Loucy (cell line): Measurements from ENCODE around the gene RAD52.

Source experiments
- H2AFZ ChIP-seq: fragments of 200-600 bp; sonication (generic); 2 replicates; pipeline ENCODE4 v1.6.0; 2016; ENCODE audit warnings: antibody characterized with exemption, mild to moderate bottlenecking, low read length, moderate library complexity
- H3F3A ChIP-seq: fragments of 200-600 bp; 2 replicates; pipeline ENCODE4 v1.6.0; 2016; ENCODE audit warnings: antibody characterized with exemption, low read depth, mild to moderate bottlenecking
- H3K27me3 ChIP-seq: fragments of 200-600 bp; sonication (generic); 2 replicates; pipeline ENCODE4 v1.6.1; 2014; ENCODE audit warnings: low read length, mild to moderate bottlenecking; ENCODE audit not compliant: insufficient read depth, poor library complexity, severe bottlenecking
- H3K36me3 ChIP-seq: fragments of 200-600 bp; sonication (generic); 2 replicates; pipeline ENCODE4 v1.6.1; 2016; ENCODE audit warnings: low read length; ENCODE audit not compliant: insufficient read depth
- H3K4me1 ChIP-seq: fragments of 200-600 bp; sonication (generic); 2 replicates; pipeline ENCODE4 v1.5.1; 2014; ENCODE audit warnings: low read length, mild to moderate bottlenecking; ENCODE audit not compliant: insufficient read depth, poor library complexity, severe bottlenecking
- H3K4me2 ChIP-seq: fragments of 200-600 bp; sonication (generic); 2 replicates; pipeline ENCODE4 v1.6.0; 2014; ENCODE audit warnings: antibody characterized with exemption, low read length, low read depth, mild to moderate bottlenecking; ENCODE audit not compliant: poor library complexity, severe bottlenecking
- H3K4me3 ChIP-seq: fragments of 200-600 bp; sonication (generic); 2 replicates; pipeline ENCODE4 v1.5.1; 2014; ENCODE audit warnings: low read length, mild to moderate bottlenecking, mixed read lengths; ENCODE audit not compliant: poor library complexity, severe bottlenecking
- H3K79me2 ChIP-seq: fragments of 200-600 bp; sonication (generic); 2 replicates; pipeline ENCODE4 v1.6.1; 2014; ENCODE audit warnings: low read length; ENCODE audit not compliant: insufficient read depth
- H3K9ac ChIP-seq: fragments of 200-600 bp; sonication (generic); 2 replicates; pipeline ENCODE4 v1.6.0; 2014; ENCODE audit warnings: mild to moderate bottlenecking, low read depth, low read length, moderate library complexity; ENCODE audit not compliant: poor library complexity, severe bottlenecking
- H3K9me2 ChIP-seq: fragments of 200-600 bp; sonication (generic); replicated peaks from 2 replicates; pipeline ENCODE4 v1.6.1; 2016; ENCODE audit warnings: low read depth, low read length, mixed read lengths
- H3K9me3 ChIP-seq: fragments of 200-600 bp; sonication (generic); 2 replicates; pipeline ENCODE4 v1.6.1; 2014; ENCODE audit warnings: mild to moderate bottlenecking, antibody characterized with exemption, low read length, low read depth; ENCODE audit not compliant: insufficient read depth
- H4K20me1 ChIP-seq: fragments of 200-600 bp; sonication (generic); 2 replicates; pipeline ENCODE4 v1.6.0; 2014; ENCODE audit warnings: antibody characterized with exemption, low read length, mild to moderate bottlenecking; ENCODE audit not compliant: insufficient read depth, poor library complexity, severe bottlenecking
- CTCF ChIP-seq: fragments of 200-600 bp; sonication (generic); conservative IDR thresholded peaks from 2 replicates; pipeline ENCODE4 v1.5.1; 2014; ENCODE audit warnings: mild to moderate bottlenecking, antibody characterized with exemption, low read length
- EZH2phosphoT487 ChIP-seq: fragments of 200-600 bp; IDR thresholded peaks from 2 replicates; pipeline ENCODE4 v1.6.1; 2018; ENCODE audit warnings: antibody characterized with exemption, mild to moderate bottlenecking, moderate library complexity, borderline replicate concordance

The RAD52 gene

DNA sequence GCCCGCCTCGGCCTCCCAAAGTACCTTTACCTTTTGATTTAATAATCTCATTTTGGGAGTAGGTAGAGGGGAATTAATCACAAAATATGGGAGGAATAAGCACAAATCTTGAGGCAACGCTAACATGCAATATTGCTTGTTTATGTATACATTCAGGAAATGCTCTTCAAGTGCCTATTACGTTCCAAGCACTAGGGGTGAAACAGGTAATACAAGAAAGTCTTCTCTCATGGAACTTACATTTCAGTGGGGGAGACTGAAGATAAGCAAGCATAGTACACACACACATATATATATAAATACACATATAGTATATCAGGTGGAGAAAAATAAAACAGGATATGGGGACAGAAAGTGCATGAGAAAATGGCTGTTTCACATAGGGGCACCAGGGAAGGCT is 22.5 kb upstream of the RAD52 start:
- H3K4me2 ChIP-seq: no peak overlapping the region
- H3K27me3 ChIP-seq: no peaks in the 10 kb centered on the region
- H3K9me3 ChIP-seq: no peaks in the 10 kb centered on the region
- no peak for TF ChIP-seq CTCF
- no peak for TF ChIP-seq EZH2phosphoT487
- H3K79me2 ChIP-seq: no peaks in the 10 kb centered on the region
- no peak overlapping the region for H2AFZ ChIP-seq
- H3K4me1 ChIP-seq: no peaks in the 10 kb centered on the region
- no peaks in the 10 kb centered on the region for H3K36me3 ChIP-seq
- no peaks in the 10 kb centered on the region; the same call in 1 of the 2 replicates for H3F3A ChIP-seq
- H3K9me2 ChIP-seq: no peaks in the 10 kb centered on the region
- H3K9ac ChIP-seq: no peak overlapping the region
- no peaks in the 10 kb centered on the region for H4K20me1 ChIP-seq
- H3K4me3 ChIP-seq: no peak overlapping the region

GRCh38 chr12:969821-970220 is 20.3 kb upstream of the RAD52 start:
- no peak overlapping the region for H3K4me2 ChIP-seq
- no peaks in the 10 kb centered on the region for H3K4me1 ChIP-seq
- no peak overlapping the region for H3K4me3 ChIP-seq
- H3K27me3 ChIP-seq: no peaks in the 10 kb centered on the region
- H3K36me3 ChIP-seq: no peaks in the 10 kb centered on the region
- no peaks in the 10 kb centered on the region for H3K79me2 ChIP-seq
- no peaks in the 10 kb centered on the region for H3K9me2 ChIP-seq
- H4K20me1 ChIP-seq: no peaks in the 10 kb centered on the region
- no peaks in the 10 kb centered on the region; the same call in 1 of the 2 replicates for H3F3A ChIP-seq
- no peaks in the 10 kb centered on the region for H3K9me3 ChIP-seq
- no peak overlapping the region for H2AFZ ChIP-seq
- TF ChIP-seq CTCF (no peak), EZH2phosphoT487 (no peak)
- H3K9ac ChIP-seq: no peak overlapping the region

DNA sequence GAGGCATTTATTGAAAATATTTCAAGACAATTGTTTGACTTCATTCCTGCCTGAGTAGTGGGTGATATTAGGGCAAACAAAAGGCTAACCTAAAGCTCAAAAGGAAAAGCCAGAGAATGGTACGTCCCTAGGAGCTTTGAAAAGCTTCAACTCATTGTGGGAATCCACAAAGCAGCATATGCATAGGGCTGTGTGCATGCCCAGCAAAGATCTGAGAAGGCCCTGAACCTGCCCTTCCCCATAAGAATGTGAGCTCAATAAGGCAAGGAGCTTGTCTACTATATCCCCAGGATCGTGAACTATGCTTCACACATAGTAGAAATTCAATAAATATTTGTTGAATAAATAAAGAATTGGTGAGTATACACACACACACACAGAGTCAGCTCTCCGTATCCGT is 19.1 kb upstream of the RAD52 start:
- H3K36me3 ChIP-seq: no peaks in the 10 kb centered on the region
- H3K4me2 ChIP-seq: no peak overlapping the region
- no peak for TF ChIP-seq EZH2phosphoT487
- no peak for TF ChIP-seq CTCF
- H3K9me2 ChIP-seq: no peaks in the 10 kb centered on the region
- no peaks in the 10 kb centered on the region for H3K4me1 ChIP-seq
- no peaks in the 10 kb centered on the region for H3K9me3 ChIP-seq
- no peaks in the 10 kb centered on the region for H4K20me1 ChIP-seq
- no peaks in the 10 kb centered on the region; the same call in 1 of the 2 replicates for H3F3A ChIP-seq
- H3K79me2 ChIP-seq: no peaks in the 10 kb centered on the region
- no peak overlapping the region for H3K9ac ChIP-seq
- no peaks in the 10 kb centered on the region for H3K27me3 ChIP-seq
- no peak overlapping the region for H2AFZ ChIP-seq
- no peak overlapping the region for H3K4me3 ChIP-seq
